Central memory CD8-positive, alpha-beta T cell (primary cell): Measurements from ENCODE around the gene POU3F2.

ENCODE experiments used
- ATAC-seq: fragments of 150-1000 bp; cut with Tn5 transposase; replicated peaks from 2 replicates; pipeline ENCODE4 v1.10.0; 2022; ENCODE audit warnings: mild to moderate bottlenecking, moderate FRiP score, moderate number of reproducible peaks; ENCODE audit not compliant: poor library complexity, severe bottlenecking; ENCODE audit errors: extremely low read depth
- DNase-seq, 2 donors: peaks; one replicate each; pipeline ENCODE4 v3.0.0; 2021; ENCODE audit warnings: low spot score in 2 of 2
- H3K27ac Mint-ChIP-seq: one replicate; pipeline ENCODE4 v1.8.0; 2022; ENCODE audit warnings: low read depth, mild to moderate bottlenecking, moderate library complexity, mixed read lengths
- H3K27me3 Mint-ChIP-seq: one replicate; pipeline ENCODE4 v1.8.0; 2022; ENCODE audit warnings: mixed read lengths
- H3K36me3 Mint-ChIP-seq: one replicate; pipeline ENCODE4 v1.8.0; 2022; ENCODE audit warnings: mild to moderate bottlenecking, moderate library complexity, mixed read lengths; ENCODE audit not compliant: insufficient read depth
- H3K4me1 Mint-ChIP-seq: one replicate; pipeline ENCODE4 v1.8.0; 2022; ENCODE audit warnings: mixed read lengths
- H3K4me3 Mint-ChIP-seq: one replicate; pipeline ENCODE4 v1.8.0; 2022; ENCODE audit warnings: mild to moderate bottlenecking, moderate library complexity, mixed read lengths
- H3K9me3 Mint-ChIP-seq: one replicate; pipeline ENCODE4 v1.8.0; 2022; ENCODE audit warnings: mixed read lengths

Gene POU3F2

DNA sequence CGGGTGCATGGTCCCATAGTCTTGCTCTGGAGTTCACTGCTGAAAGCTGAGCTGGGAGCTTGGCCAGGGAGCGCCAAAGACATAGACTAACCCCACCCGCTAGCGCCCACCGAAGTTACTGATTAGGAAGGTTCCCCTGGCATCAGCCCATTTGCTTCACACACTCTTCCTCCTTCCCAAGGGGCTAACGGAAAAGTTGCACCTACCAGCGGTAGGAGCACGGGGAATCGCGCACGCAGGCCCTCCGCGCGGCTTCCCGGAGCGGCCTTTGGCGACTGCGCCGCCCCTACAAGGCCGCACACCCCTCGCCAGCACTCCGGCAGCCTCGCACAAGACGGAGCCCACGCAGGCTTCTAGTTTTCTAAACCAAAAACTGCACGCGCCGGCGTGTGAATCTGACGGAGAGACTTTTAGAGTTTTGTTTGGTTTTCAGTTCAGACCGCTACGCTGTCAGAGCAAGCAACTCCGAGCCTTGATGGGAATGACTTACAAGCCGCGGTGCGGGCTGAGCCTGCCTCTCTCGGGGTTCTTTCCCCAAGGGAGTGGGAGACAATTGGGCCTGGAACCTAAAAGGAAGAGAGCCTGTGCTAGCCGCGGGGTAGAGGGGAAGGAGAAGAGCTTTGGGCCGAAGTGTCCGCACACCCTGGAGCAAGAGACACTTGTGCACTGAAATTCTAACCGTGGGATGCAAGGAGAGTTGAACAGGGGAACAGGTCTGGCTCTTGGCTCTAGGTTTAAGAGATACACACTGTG is 891 bp upstream of the POU3F2 start:
- Mint-ChIP-seq H3K9me3 (no peaks in the 10 kb centered on the region), H3K4me1 (peaks cover 51% of the 10 kb centered on the region), H3K36me3 (peaks cover 18% of the 10 kb centered on the region), H3K27ac (peak overlapping the region; percentile 50), H3K4me3 (peak overlapping the region; percentile 89), H3K27me3 (peaks cover 93% of the 10 kb centered on the region)
- ATAC-seq: peak; percentile 35
- no peak for DNase-seq

DNA sequence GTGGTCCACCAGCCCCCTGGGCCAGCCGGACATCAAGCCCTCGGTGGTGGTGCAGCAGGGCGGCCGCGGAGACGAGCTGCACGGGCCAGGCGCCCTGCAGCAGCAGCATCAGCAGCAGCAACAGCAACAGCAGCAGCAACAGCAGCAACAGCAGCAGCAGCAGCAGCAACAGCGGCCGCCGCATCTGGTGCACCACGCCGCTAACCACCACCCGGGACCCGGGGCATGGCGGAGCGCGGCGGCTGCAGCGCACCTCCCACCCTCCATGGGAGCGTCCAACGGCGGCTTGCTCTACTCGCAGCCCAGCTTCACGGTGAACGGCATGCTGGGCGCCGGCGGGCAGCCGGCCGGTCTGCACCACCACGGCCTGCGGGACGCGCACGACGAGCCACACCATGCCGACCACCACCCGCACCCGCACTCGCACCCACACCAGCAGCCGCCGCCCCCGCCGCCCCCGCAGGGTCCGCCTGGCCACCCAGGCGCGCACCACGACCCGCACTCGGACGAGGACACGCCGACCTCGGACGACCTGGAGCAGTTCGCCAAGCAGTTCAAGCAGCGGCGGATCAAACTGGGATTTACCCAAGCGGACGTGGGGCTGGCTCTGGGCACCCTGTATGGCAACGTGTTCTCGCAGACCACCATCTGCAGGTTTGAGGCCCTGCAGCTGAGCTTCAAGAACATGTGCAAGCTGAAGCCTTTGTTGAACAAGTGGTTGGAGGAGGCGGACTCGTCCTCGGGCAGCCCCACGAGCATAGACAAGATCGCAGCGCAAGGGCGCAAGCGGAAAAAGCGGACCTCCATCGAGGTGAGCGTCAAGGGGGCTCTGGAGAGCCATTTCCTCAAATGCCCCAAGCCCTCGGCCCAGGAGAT is 1.0 kb downstream of the POU3F2 start:
- DNase-seq: no peak
- Mint-ChIP-seq H3K36me3 (peaks cover 14% of the 10 kb centered on the region), H3K27ac (no peak overlapping the region), H3K4me1 (peaks cover 48% of the 10 kb centered on the region), H3K9me3 (no peaks in the 10 kb centered on the region), H3K4me3 (peak overlapping the region; percentile 89), H3K27me3 (peaks cover 93% of the 10 kb centered on the region)
- ATAC-seq: no peak

DNA sequence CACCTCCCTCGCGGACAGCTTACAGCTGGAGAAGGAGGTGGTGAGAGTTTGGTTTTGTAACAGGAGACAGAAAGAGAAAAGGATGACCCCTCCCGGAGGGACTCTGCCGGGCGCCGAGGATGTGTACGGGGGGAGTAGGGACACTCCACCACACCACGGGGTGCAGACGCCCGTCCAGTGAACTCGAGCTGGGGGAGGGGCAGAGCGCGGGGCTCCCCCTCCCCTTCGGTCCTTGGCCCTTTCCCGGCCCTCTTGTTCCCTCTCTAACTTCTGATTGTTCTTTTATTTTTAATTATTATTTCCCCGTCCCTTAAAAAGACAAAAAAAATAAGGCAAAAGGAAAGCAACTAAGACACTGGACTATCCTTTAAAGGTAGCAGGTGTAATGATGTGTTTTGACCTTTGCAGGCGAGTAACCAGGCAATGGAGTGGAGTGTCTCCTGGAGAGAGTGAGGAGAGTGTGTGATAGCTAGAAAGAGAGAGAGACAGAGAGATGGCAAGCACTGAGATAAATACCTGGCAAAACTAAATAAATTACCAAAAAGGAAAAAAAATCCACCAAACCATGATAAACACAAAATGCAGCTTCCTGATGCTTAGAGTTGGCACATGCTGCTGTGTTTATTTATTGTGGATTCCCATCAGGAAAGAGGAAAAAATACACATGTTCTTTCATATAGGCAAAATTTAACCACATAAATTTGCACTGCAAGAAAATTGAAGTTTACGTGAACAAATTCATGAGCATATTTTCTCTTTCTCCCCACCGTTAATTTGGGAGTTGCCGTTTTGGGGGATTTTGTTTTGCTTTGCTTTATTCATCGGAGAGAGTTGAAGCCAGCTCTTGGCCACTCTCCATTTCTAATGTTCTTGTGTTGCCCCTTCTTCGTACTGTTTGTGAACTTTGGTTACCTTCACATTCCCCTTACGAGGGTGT is 1.9 kb downstream of the POU3F2 start:
- Mint-ChIP-seq H3K9me3 (no peaks in the 10 kb centered on the region), H3K27me3 (peaks cover 93% of the 10 kb centered on the region), H3K4me3 (peak overlapping the region; percentile 89), H3K4me1 (peaks cover 41% of the 10 kb centered on the region), H3K36me3 (peaks cover 11% of the 10 kb centered on the region), H3K27ac (no peak overlapping the region)
- ATAC-seq (no peak), DNase-seq (no peak)

GRCh38 chr6:98836962-98837944 is 2.9 kb downstream of the POU3F2 start:
- Mint-ChIP-seq H3K4me3 (no peak overlapping the region), H3K36me3 (peaks cover 8% of the 10 kb centered on the region), H3K9me3 (no peaks in the 10 kb centered on the region), H3K27ac (no peak overlapping the region), H3K27me3 (peaks cover 93% of the 10 kb centered on the region), H3K4me1 (peaks cover 36% of the 10 kb centered on the region)
- ATAC-seq (no peak), DNase-seq (no peak)

DNA sequence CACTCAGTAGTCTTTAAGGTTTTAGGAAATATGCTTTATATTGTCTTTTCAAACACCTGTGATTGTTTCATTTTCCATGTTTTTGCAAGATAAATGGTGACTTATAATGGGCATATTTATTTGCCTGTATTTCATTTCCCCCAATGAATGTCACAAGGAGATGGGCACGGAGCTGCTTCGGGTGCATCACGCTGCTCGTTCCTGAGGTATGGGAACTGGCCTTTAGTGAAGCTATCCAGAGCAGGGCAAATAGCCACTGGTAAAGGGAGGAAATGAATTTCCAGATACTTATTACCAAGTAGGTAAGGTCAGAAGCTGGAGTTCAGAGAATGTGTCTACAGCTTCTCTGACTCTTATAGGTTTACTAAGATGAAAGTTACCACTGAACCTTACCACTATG is 3.7 kb downstream of the POU3F2 start:
- peaks cover 8% of the 10 kb centered on the region for H3K36me3 Mint-ChIP-seq
- no peak overlapping the region for H3K27ac Mint-ChIP-seq
- no peak for DNase-seq
- no peak for ATAC-seq
- peaks cover 29% of the 10 kb centered on the region for H3K4me1 Mint-ChIP-seq
- no peaks in the 10 kb centered on the region for H3K9me3 Mint-ChIP-seq
- H3K27me3 Mint-ChIP-seq: peaks cover 93% of the 10 kb centered on the region
- H3K4me3 Mint-ChIP-seq: no peak overlapping the region

- ATAC-seq (no peak), DNase-seq (no peak)
- no peak overlapping the region for H3K27ac Mint-ChIP-seq
- peaks cover 93% of the 10 kb centered on the region for H3K27me3 Mint-ChIP-seq
- peaks cover 2% of the 10 kb centered on the region for H3K36me3 Mint-ChIP-seq
- no peaks in the 10 kb centered on the region for H3K9me3 Mint-ChIP-seq
- no peak overlapping the region for H3K4me3 Mint-ChIP-seq
- H3K4me1 Mint-ChIP-seq: peaks cover 20% of the 10 kb centered on the region
Observed at GRCh38 chr6:98838975-98839374, 4.6 kb downstream of the POU3F2 start.

- H3K4me3 Mint-ChIP-seq: no peak overlapping the region
- H3K36me3 Mint-ChIP-seq: peaks cover 2% of the 10 kb centered on the region
- no peak overlapping the region for H3K27ac Mint-ChIP-seq
- peaks cover 96% of the 10 kb centered on the region for H3K27me3 Mint-ChIP-seq
- no peaks in the 10 kb centered on the region for H3K9me3 Mint-ChIP-seq
- H3K4me1 Mint-ChIP-seq: peaks cover 24% of the 10 kb centered on the region
- ATAC-seq (no peak), DNase-seq (no peak)
Observed at GRCh38 chr6:98839781-98840361, 5.5 kb downstream of the POU3F2 start.

- peaks cover 100% of the 10 kb centered on the region for H3K27me3 Mint-ChIP-seq
- H3K9me3 Mint-ChIP-seq: no peaks in the 10 kb centered on the region
- DNase-seq (no peak), ATAC-seq (no peak)
- H3K4me3 Mint-ChIP-seq: no peak overlapping the region
- H3K4me1 Mint-ChIP-seq: peaks cover 27% of the 10 kb centered on the region
- no peak overlapping the region for H3K27ac Mint-ChIP-seq
- H3K36me3 Mint-ChIP-seq: peaks cover 2% of the 10 kb centered on the region
Observed at GRCh38 chr6:98840385-98840784, 6.0 kb downstream of the POU3F2 start.

DNA sequence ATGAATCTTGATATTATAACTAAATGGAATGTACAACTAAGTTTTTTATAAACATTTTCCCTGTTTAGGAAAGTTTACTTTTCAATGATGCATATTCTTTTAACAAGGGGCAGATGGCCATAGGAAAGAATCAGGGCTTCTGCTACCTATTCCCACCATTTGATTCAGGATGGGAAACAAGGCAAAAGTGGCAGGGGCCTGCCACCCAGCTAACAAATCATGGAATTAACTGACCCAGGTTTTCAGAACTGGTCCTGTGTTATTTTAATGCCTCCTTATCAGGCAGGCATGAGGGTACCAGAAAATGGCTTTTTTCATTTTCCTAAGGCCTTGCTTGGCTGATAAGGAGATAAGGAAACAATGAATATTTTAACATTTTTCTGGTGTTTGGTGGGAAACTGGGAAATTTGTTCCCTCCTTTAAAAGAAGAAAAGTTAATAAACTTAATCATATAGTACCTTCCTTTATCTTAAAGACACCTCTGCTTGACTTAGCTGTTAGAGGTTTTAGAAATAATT is 6.7 kb downstream of the POU3F2 start:
- peaks cover 100% of the 10 kb centered on the region for H3K27me3 Mint-ChIP-seq
- no peak overlapping the region for H3K27ac Mint-ChIP-seq
- no peaks in the 10 kb centered on the region for H3K9me3 Mint-ChIP-seq
- H3K4me1 Mint-ChIP-seq: peaks cover 27% of the 10 kb centered on the region
- peaks cover 2% of the 10 kb centered on the region for H3K36me3 Mint-ChIP-seq
- no peak overlapping the region for H3K4me3 Mint-ChIP-seq
- ATAC-seq: no peak
- DNase-seq: no peak

DNA sequence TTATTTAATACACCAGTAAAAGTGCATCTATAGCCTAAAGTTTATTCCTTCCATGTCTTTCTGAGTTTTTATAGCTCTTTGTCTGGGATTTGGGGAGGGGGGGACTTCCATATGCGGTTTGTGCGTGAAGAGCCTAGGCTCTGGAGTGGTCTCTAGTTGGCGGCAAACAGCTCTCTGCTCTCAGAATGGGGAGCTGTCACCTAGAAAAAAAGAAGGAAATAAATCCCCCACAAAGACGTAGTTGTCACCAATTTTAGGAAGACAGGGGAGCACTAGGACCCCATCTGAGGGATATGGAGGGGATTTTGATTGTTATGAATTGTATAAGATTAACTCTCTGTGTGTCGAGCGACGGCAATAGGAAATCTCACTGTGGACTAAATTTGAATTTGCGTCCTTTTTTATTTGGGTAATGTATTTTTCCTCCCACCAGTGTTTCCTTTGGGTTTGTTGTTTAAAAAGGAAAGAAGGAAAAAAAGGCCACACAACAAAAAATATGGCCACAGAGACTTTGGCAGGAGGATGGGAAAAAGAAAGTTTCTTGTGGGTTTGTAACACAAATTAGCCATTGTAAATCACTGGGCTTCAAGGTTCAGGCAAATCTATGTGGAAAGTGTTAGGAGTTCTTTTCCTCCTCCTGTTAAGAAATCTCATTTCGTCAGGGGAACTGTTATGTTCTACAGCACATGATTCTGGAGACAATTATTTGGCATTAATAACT is 7.4 kb downstream of the POU3F2 start:
- peaks cover 21% of the 10 kb centered on the region for H3K4me1 Mint-ChIP-seq
- no peak for DNase-seq
- ATAC-seq: no peak
- no peaks in the 10 kb centered on the region for H3K9me3 Mint-ChIP-seq
- H3K36me3 Mint-ChIP-seq: peaks cover 2% of the 10 kb centered on the region
- no peak overlapping the region for H3K27ac Mint-ChIP-seq
- H3K27me3 Mint-ChIP-seq: peaks cover 100% of the 10 kb centered on the region
- H3K4me3 Mint-ChIP-seq: no peak overlapping the region
